PFSK-1 (cell line): ENCODE measurements around the gene FGF8.

Source experiments
- FOXP2 ChIP-seq: optimal IDR thresholded peaks from 2 replicates; pipeline ENCODE3; 2011; ENCODE audit warnings: borderline replicate concordance, control low read depth, inconsistent platforms; ENCODE audit not compliant: insufficient read depth; ENCODE audit errors: extremely low read length, extremely low read depth
- POLR2AphosphoS5 ChIP-seq: IDR thresholded peaks from 2 replicates; pipeline ENCODE4 v1.6.1; 2012; ENCODE audit warnings: low read depth, mild to moderate bottlenecking, control low read depth, low read length, moderate library complexity
- REST ChIP-seq, 2 experiments: IDR thresholded peaks; 2 replicates each; pipeline versions ENCODE4 v1.6.1 to v1.8.0; 2011 to 2012; ENCODE audit warnings: low read depth in 2 of 2, low read length in 2 of 2, control low read depth in 1 of 2, inconsistent platforms in 1 of 2, mild to moderate bottlenecking in 1 of 2, moderate library complexity in 1 of 2; ENCODE audit not compliant: insufficient read depth in 1 of 2
- SIN3A ChIP-seq: IDR thresholded peaks from 2 replicates; pipeline ENCODE4 v1.6.1; 2012; ENCODE audit warnings: mild to moderate bottlenecking, low read length, moderate library complexity, borderline replicate concordance; ENCODE audit not compliant: insufficient read depth
- TAF1 ChIP-seq: IDR thresholded peaks from 2 replicates; pipeline ENCODE4 v1.6.1; 2012; ENCODE audit warnings: low read length, control low read depth, borderline replicate concordance; ENCODE audit not compliant: insufficient read depth

Gene FGF8

DNA sequence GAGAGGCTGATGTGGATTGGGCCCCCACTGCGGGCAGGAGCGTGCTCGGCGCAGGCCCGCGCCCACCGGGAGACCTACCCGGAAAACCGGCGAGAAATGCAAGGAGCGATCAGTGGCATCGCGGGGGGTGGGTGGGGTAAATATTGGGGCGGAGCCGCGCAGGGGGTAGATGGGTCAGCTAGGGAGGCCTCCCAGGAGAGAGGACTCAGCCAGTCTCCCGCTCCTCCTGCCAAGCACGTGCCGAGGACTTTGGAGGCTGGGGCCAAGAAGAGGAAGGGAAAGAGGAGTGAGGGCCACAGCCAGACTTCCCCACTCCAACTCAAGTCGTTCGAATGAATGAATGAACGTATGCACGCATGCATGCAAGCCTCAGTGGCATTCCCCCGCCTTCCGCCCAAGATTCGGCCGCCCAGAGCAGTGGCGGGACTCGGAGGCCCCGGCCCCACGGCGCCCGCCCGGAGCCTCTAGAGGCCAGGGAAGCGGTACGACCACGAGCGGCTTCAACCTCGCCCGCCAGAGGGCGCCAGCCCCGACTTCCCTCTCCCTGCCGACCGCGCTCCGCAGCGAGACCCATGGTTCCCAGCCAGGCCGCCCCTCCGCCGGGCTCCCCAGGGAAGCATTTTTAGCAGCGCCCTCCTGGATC is 3.8 kb upstream of the FGF8 start:
- TF ChIP-seq REST (IDR thresholded peaks at IDR 0.05; ENCODE audit: insufficient read depth in 1 of 2, low read depth in 2 of 2, low read length in 2 of 2), result no peak
- TF ChIP-seq SIN3A, result no peak
- no peak for TF ChIP-seq POLR2AphosphoS5
- no peak for TF ChIP-seq TAF1
- TF ChIP-seq FOXP2, result no peak

DNA sequence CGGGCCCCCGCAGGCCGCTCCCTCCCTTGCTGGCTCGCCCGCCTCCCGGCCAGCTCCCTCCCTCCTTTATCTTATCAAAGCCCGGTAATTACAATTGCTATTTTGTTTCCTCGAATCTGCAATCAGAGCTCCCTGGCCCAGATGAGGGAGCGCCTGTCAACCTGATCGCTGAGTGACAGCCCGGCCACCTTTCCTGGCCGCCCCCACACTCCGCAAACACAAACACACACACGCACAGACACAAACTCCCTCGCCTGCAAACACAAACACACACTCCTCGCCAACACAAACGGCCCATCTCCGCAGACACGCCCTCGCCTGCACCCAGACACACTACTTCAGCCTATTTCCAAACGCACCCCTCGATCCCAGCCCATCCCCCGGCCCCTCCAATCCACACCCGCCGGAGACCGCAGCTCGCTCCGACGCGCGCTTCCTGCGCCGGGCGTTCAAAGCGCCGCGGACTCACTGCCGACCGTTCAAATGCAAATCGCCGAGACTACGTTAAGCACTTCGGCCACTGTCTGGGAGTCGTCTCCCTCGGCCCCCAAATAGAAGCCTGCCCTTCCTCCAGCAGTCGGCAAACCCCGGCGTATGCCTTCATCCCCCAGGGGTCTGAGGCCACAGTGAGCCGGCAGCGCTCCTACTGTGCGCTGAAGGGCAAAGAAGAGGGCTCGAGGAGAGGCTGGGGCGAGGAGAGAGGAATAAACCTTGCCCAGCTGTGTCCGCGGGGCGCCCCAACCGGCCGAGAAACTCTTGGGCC is 3.0 kb upstream of the FGF8 start:
- TF ChIP-seq REST (IDR thresholded peaks at IDR 0.05; ENCODE audit: insufficient read depth in 1 of 2, low read depth in 2 of 2, low read length in 2 of 2) (no peak), FOXP2 (no peak), TAF1 (no peak), SIN3A (no peak), POLR2AphosphoS5 (no peak)

DNA sequence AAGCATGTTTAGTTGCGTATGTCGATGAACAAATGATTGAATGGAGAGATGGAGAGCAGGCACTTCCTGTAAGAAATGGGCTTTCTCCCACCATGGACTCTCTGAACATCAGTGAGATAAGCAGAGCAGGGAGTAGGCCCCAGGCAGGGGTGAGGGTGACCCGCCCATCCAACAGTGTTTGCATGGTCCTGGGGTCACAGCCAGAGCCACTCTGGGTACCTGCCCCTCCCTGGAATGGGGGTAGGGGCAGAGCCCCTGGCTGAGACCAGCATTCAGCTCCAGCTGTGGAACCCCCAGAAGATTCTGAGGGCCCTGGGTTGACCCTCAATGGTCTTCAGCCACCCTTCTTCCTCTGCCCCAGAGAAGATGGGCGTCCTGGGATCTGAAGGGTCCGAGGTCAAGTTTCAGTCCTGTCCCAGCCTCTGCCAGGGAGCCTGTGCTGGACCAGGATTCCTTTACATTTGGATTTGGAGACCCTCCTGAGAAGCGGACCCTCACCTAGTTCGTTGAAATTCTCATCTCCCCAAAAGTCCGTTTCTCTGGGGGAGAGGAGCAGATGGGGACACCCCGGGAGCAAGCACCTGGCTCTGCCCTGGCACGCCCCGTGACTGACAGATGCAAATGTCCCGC is 2.4 kb upstream of the FGF8 start:
- TF ChIP-seq TAF1 (no peak), FOXP2 (no peak), REST (IDR thresholded peaks at IDR 0.05; ENCODE audit: insufficient read depth in 1 of 2, low read depth in 2 of 2, low read length in 2 of 2) (no peak), SIN3A (no peak), POLR2AphosphoS5 (no peak)

DNA sequence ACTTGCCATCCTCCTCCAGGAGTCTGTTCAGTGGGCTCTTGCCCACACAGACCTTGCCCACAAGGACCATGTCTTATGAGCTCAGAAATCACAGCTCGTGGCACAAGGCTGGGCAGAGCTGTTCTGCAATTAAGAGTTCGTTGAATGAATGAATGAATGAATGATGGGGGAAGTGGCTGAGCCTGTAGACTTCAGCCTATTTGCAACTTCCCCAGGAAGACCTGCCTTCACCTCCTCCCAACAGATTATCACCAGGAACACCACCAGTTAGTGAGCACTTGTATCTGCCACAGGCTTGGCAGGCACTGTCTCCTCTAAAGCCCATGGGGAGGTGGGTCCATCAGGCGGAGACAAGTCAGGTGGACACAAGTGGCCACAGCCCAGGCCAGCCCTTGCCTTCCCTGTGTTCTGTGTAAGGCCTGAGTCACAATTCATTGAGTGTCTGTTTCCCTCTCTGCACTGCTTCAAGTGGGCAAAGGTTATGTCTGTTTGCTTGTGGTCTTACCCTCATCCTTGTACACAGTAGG is 1.8 kb upstream of the FGF8 start:
- TF ChIP-seq TAF1 (no peak), FOXP2 (no peak), POLR2AphosphoS5 (no peak), SIN3A (no peak), REST (IDR thresholded peaks at IDR 0.05; ENCODE audit: insufficient read depth in 1 of 2, low read depth in 2 of 2, low read length in 2 of 2) (no peak)
